Stomach (tissue), 9 donors: ENCODE results near the gene CTNNA1. TPM values are rescaled to one million over a fixed set of nuclear protein-coding genes. Genes with fewer than 3 reads are reported as not detected.

Experiments used
- DNase-seq, 2 donors: peaks; one replicate each; pipeline versions ENCODE4 v3.0.0 to v3.0.0-alpha.2; 2013 to 2019
- H3K27ac ChIP-seq, 5 donors: fragments of 200-600 bp in 4 of 5; sonication (generic) in 4 of 5; one replicate each; pipeline ENCODE4 v1.5.1; 2013 to 2019; ENCODE audit warnings: mild to moderate bottlenecking in 1 of 5, moderate library complexity in 1 of 5
- H3K27me3 ChIP-seq, 3 donors: fragments of 200-600 bp; sonication (generic); one replicate each; pipeline ENCODE4 v1.5.1; 2017 to 2019; ENCODE audit warnings: mixed run types in 1 of 3
- H3K36me3 ChIP-seq, 4 donors: fragments of 200-600 bp; sonication (generic); 1 replicate in 3 of 4; 2 replicates in 1 of 4; pipeline ENCODE4 v1.5.1; 2016 to 2019
- H3K4me1 ChIP-seq, 4 donors: fragments of 200-600 bp; sonication (generic); one replicate each; pipeline ENCODE4 v1.5.1; 2016 to 2019
- H3K4me3 ChIP-seq, 4 donors: fragments of 200-600 bp; sonication (generic) in 3 of 4; one replicate each; pipeline ENCODE4 v1.5.1; 2016 to 2019; ENCODE audit warnings: mild to moderate bottlenecking in 1 of 4
- H3K9me3 ChIP-seq, 4 donors: fragments of 200-600 bp; sonication (generic); one replicate each; pipeline ENCODE4 v1.5.1; 2016 to 2019
- EP300 ChIP-seq: sonication (generic); formaldehyde crosslinking; IDR thresholded peaks from one replicate; pipeline ENCODE4 v1.6.1; 2017; ENCODE audit warnings: antibody characterized with exemption
- POLR2A ChIP-seq, 4 donors: fragments of 450-650 bp; IDR thresholded peaks; one replicate each; pipeline ENCODE4 v1.6.1; 2016; ENCODE audit warnings: antibody characterized with exemption in 4 of 4, control low read depth in 2 of 4, mild to moderate bottlenecking in 1 of 4, moderate library complexity in 1 of 4
- POLR2AphosphoS5 ChIP-seq, 3 donors: sonication (generic); formaldehyde crosslinking; IDR thresholded peaks; one replicate each; pipeline ENCODE4 v1.6.1; 2016; ENCODE audit warnings: antibody characterized with exemption in 3 of 3
- WGBS, 5 donors: extraction: QIAGEN DNeasy Blood & Tissue Kit in 3 of 5; methylation state at CpG; one replicate each; pipeline versions ENCODE4 v1.1.5 to v1.1.7; 2013 to 2018; 5-methylcytosine and 5-hydroxymethylcytosine counted together
- intact Hi-C: fragments of 100-400 bp; cut with DNase I; formaldehyde crosslinking; loops from one replicate; pipeline ENCODE4 v1.15.1; 2023; ENCODE audit warnings: low total_unique reads
- polyA plus RNA-seq, 3 donors: library from polyadenylated mRNA; stranded (reverse); fragments of 200-250 nt; gene quantifications; one replicate each; pipeline ENCODE4 v1.2.3, GENCODE V29; 2013
- total RNA-seq, 5 donors: library from RNA; depleted of rRNA; stranded (reverse); fragments of >200 nt; gene quantifications; one replicate each; pipeline versions ENCODE4 v1.1.0 to v1.2.3, GENCODE V29; 2014 to 2016
- TF ChIP-seq, protein P1 (sequence below), 7 experiments: fragments of 450-650 bp in 4 of 7; fragments of 200-600 bp in 3 of 7; sonication (generic) in 3 of 7; IDR thresholded peaks; one replicate each; pipeline ENCODE4 v1.5.1; 2016 to 2019; ENCODE audit warnings: antibody characterized with exemption in 7 of 7, control low read depth in 2 of 7, mild to moderate bottlenecking in 1 of 7
- donor health status: healthy with polysubstance abuse.
- donor health status: Bipolar disorder and iron deficiency.
- donor health status: healthy.

CTNNA1 gene
- total and polyA plus RNA-seq, 8 donors = 88.7 to 531 (median 214) TPM

DNA sequence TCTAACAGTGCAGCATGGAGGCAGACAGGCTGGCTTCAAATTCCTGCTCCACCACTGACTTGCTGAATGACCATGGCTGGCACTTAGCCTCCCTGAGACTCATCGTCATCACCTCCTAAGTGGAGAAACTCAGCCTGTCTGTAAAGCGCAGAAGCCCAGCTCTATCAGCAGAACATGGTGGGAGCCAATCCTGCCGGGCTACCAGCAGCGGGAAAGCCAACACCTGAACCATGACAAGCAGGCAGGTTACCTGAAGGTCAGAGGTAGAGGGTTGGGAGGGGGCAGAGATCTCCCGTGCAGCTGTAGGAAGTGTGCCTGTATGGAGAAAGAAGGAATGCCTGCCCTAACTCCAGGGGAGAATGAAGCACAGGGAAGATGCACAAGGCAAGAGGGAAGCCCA is 194.6 kb downstream of the CTNNA1 start:
- Histone ChIP-seq H3K27ac (no peak overlapping the region), H3K9me3 (no peaks in the 10 kb centered on the region), H3K36me3 (peaks cover 5 to 51% (median 35%) of the 10 kb centered on the region in 4 donors), H3K27me3 (no peaks in the 10 kb centered on the region), H3K4me3 (no peak overlapping the region), H3K4me1 (peaks cover 11 to 43% (median 25%) of the 10 kb centered on the region in 4 donors)
- TF ChIP-seq POLR2A (IDR thresholded peaks at IDR 0.05) (no peak), POLR2AphosphoS5 (IDR thresholded peaks at IDR 0.05) (no peak), EP300 (no peak)
- TF ChIP-seq, protein P1, sequence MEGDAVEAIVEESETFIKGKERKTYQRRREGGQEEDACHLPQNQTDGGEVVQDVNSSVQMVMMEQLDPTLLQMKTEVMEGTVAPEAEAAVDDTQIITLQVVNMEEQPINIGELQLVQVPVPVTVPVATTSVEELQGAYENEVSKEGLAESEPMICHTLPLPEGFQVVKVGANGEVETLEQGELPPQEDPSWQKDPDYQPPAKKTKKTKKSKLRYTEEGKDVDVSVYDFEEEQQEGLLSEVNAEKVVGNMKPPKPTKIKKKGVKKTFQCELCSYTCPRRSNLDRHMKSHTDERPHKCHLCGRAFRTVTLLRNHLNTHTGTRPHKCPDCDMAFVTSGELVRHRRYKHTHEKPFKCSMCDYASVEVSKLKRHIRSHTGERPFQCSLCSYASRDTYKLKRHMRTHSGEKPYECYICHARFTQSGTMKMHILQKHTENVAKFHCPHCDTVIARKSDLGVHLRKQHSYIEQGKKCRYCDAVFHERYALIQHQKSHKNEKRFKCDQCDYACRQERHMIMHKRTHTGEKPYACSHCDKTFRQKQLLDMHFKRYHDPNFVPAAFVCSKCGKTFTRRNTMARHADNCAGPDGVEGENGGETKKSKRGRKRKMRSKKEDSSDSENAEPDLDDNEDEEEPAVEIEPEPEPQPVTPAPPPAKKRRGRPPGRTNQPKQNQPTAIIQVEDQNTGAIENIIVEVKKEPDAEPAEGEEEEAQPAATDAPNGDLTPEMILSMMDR (IDR thresholded peaks at IDR 0.05) = no peak
- DNase-seq = peak in 1 of 2 donors; percentile 7
- intact Hi-C loops = no loop called here
- WGBS, 5 donors = 83 to 94% (median 85%) methylated on average over 5 of the region's 5 CpGs

DNA sequence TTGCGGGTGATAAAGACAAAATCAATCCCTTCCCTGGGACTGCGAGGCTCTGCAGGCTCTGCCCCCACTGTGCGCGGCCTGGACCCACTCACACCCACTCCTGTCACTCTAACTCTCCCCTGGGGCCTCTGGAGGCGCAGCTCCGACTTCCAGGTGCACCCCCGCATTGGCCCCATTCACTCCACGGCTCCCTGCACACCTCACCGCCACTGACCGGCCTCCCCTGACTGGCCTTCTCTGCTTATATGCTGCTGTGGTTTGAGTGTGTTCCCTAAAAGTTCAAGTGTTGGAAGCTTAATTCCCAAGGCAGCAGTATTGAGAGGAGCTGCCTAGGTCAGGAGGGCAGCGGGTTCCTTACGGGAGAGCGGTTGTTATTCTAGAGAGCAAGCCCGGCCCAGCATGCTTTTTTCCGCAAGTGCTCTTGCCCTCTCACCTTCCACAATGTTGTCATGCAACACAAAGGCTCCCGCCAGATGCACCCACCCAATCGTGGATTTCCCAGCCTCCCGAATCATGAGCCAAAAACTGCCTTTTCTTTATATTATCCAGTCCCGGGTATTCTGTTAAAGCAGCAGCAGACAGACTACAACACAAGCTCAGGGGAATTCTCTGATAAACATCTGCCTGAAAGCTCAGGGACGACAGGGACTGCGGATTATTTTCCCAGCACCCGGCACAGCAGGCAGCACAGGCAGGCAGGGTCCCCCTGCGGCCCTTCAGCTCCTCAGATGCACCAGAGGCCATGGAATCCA is 195.4 kb downstream of the CTNNA1 start:
- 83 to 88% (median 87%) methylated on average over 23 of the region's 23 CpGs for WGBS, 5 donors
- Histone ChIP-seq H3K9me3 (no peaks in the 10 kb centered on the region), H3K36me3 (peaks cover 5 to 51% (median 35%) of the 10 kb centered on the region in 4 donors), H3K4me1 (peaks cover 20 to 52% (median 33%) of the 10 kb centered on the region in 4 donors), H3K27ac (no peak overlapping the region), H3K4me3 (no peak overlapping the region), H3K27me3 (no peaks in the 10 kb centered on the region)
- TF ChIP-seq POLR2AphosphoS5 (IDR thresholded peaks at IDR 0.05) (no peak), EP300 (no peak), POLR2A (IDR thresholded peaks at IDR 0.05) (no peak)
- TF ChIP-seq, protein P1 (IDR thresholded peaks at IDR 0.05) = no peak
- intact Hi-C loops = no loop called here
- DNase-seq = peak in 1 of 2 donors; percentile 55

DNA sequence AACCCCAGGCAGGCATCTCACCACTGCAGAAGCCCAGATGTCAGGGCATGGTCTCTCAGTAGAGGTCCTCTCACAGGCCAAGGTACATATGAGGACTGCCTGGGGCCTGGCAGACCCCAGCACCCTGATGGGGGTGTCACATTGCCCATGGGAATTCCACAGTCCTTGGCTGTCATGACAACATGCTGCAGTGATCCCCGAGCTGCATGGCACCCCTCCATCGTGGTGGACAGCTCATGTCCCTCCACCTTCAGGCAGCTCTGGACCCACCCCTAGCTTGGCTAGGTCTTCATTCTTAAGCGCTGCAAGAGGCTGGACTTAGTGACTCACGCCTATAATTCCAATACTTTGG is 196.0 kb downstream of the CTNNA1 start:
- DNase-seq = no peak
- intact Hi-C loops = no loop called here
- Histone ChIP-seq H3K9me3 (no peaks in the 10 kb centered on the region), H3K4me3 (no peak overlapping the region), H3K27me3 (no peaks in the 10 kb centered on the region), H3K27ac (no peak overlapping the region), H3K36me3 (peaks cover 5 to 50% (median 35%) of the 10 kb centered on the region in 4 donors), H3K4me1 (peaks cover 21 to 57% (median 39%) of the 10 kb centered on the region in 4 donors)
- TF ChIP-seq EP300 = no peak
- TF ChIP-seq POLR2A (IDR thresholded peaks at IDR 0.05) = no peak
- TF ChIP-seq, protein P1 (IDR thresholded peaks at IDR 0.05) = no peak
- no peak for TF ChIP-seq POLR2AphosphoS5 (IDR thresholded peaks at IDR 0.05)
- WGBS, 5 donors = 85 to 93% (median 91%) methylated on average over 4 of the region's 4 CpGs

DNA sequence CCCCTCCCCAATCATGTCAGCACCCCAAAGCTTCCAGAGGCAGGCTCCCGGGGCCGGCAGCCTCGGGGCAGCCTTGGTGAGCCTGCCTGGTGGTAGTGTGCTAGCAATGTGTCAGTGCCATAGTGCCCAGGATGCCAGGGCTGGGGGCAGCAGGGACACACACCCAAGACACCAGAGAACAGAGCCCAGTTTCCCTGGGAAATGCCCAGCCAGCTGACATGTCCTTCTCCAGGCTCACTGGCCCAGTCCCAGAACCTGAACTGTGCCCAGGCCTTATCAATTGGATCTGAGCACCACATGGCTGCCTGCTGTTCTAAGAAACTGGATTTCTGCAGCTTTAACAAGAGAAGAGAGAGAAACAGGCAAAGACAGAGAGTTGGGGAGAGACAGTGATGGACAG is 196.8 kb downstream of the CTNNA1 start:
- Histone ChIP-seq H3K27ac (no peak overlapping the region), H3K9me3 (no peaks in the 10 kb centered on the region), H3K36me3 (peaks cover 5 to 42% (median 35%) of the 10 kb centered on the region in 4 donors), H3K27me3 (no peaks in the 10 kb centered on the region), H3K4me1 (peaks cover 21 to 65% (median 43%) of the 10 kb centered on the region in 4 donors), H3K4me3 (no peak overlapping the region)
- peak in 1 of 2 donors; percentile 75 for DNase-seq
- intact Hi-C loops = no loop called here
- TF ChIP-seq EP300 = no peak
- TF ChIP-seq, protein P1 (IDR thresholded peaks at IDR 0.05) = no peak
- no peak for TF ChIP-seq POLR2AphosphoS5 (IDR thresholded peaks at IDR 0.05)
- TF ChIP-seq POLR2A (IDR thresholded peaks at IDR 0.05) = no peak
- WGBS, 5 donors = 88 to 100% (median 94%) methylated on average over 3 of the region's 3 CpGs
